ENCODE results near the gene ARMH1.

The ARMH1 gene

GRCh38 chr1:44695671-44696070, 21.2 kb downstream of the ARMH1 start:
- TF ChIP-seq CTCF (IDR thresholded peaks at IDR 0.05) = no peak

- TF ChIP-seq CTCF (IDR thresholded peaks at IDR 0.05) = no peak
Measured at GRCh38 chr1:44696101-44696500, 21.6 kb downstream of the ARMH1 start.

GRCh38 chr1:44696789-44697345, 22.4 kb downstream of the ARMH1 start:
- no peak for TF ChIP-seq CTCF (IDR thresholded peaks at IDR 0.05)

GRCh38 chr1:44698138-44698537, 23.6 kb downstream of the ARMH1 start:
- no peak for TF ChIP-seq CTCF (IDR thresholded peaks at IDR 0.05)

GRCh38 chr1:44700573-44700972, 26.1 kb downstream of the ARMH1 start:
- no peak for TF ChIP-seq CTCF (IDR thresholded peaks at IDR 0.05)

- TF ChIP-seq CTCF (IDR thresholded peaks at IDR 0.05) = no peak
Measured at GRCh38 chr1:44701141-44701573, 26.6 kb downstream of the ARMH1 start.

GRCh38 chr1:44705470-44705869, 31.0 kb downstream of the ARMH1 start:
- no peak for TF ChIP-seq CTCF (IDR thresholded peaks at IDR 0.05)

GRCh38 chr1:44705938-44706337, 31.4 kb downstream of the ARMH1 start:
- no peak for TF ChIP-seq CTCF (IDR thresholded peaks at IDR 0.05)
